Caco-2 (cell line): ENCODE data around the gene METTL26. TPM values are rescaled to one million over a fixed set of nuclear protein-coding genes. Genes with fewer than 3 reads are reported as not detected.

Experiments used
- BruUV-seq: library from RNA; stranded (reverse); fragments of 400-500 nt; replicated peaks from 2 replicates; lab custom pipeline; 2021; lab: Mats Ljungman, UMichigan
- CTCF ChIA-PET: fragments of 300-600 bp; sonication (Branson Sonifier 250); formaldehyde crosslinking; loops from one replicate; lab custom pipeline; 2022; ENCODE audit warnings: antibody characterized with exemption; lab: Charles Lee
- POLR2A ChIA-PET: fragments of 300-600 bp; sonication (Branson Sonifier 250); formaldehyde crosslinking; loops from one replicate; lab custom pipeline; 2022; ENCODE audit warnings: antibody characterized with exemption; lab: Charles Lee
- DNase-seq, 2 experiments: peaks; one replicate each; pipeline versions ENCODE4 v3.0.0 to v3.0.0-alpha.2; 2020 to 2022
- H3K27me3 ChIP-seq: replicated peaks from 2 replicates; pipeline ENCODE4 v1.6.0; 2011; ENCODE audit warnings: low read length; ENCODE audit not compliant: control insufficient read depth, insufficient read depth
- H3K36me3 ChIP-seq: 2 replicates; pipeline ENCODE4 v1.5.1; 2011; ENCODE audit warnings: low read length; ENCODE audit not compliant: control insufficient read depth, insufficient read depth
- H3K4me1 ChIP-seq: fragments of 250-450 bp; sonication (Bioruptor Pico); 2 replicates; pipeline ENCODE4 v1.5.1; 2020; ENCODE audit warnings: mild to moderate bottlenecking
- H3K4me3 ChIP-seq: 2 replicates; pipeline ENCODE4 v1.5.1; 2011; ENCODE audit warnings: low read depth, mild to moderate bottlenecking, control low read depth, low read length
- H3K9me3 ChIP-seq: fragments of 250-450 bp; sonication (Bioruptor Pico); 2 replicates; pipeline ENCODE4 v1.5.1; 2020; ENCODE audit warnings: mild to moderate bottlenecking, moderate library complexity
- H3K27ac Mint-ChIP-seq: one replicate; pipeline ENCODE4 v1.8.0; 2022; ENCODE audit warnings: mixed read lengths; ENCODE audit not compliant: unreplicated experiment
- H3K27me3 Mint-ChIP-seq: one replicate; pipeline ENCODE4 v1.8.0; 2022; ENCODE audit warnings: mixed read lengths; ENCODE audit not compliant: insufficient read depth, unreplicated experiment
- H3K36me3 Mint-ChIP-seq: one replicate; pipeline ENCODE4 v1.8.0; 2022; ENCODE audit warnings: mild to moderate bottlenecking, mixed read lengths; ENCODE audit not compliant: insufficient read depth, unreplicated experiment
- H3K4me1 Mint-ChIP-seq: one replicate; pipeline ENCODE4 v1.8.0; 2022; ENCODE audit warnings: low read depth, mixed read lengths; ENCODE audit not compliant: unreplicated experiment
- H3K4me3 Mint-ChIP-seq: one replicate; pipeline ENCODE4 v1.8.0; 2022; ENCODE audit warnings: mild to moderate bottlenecking, moderate library complexity, mixed read lengths; ENCODE audit not compliant: unreplicated experiment
- H3K9me3 Mint-ChIP-seq: one replicate; pipeline ENCODE4 v1.8.0; 2022; ENCODE audit warnings: mixed read lengths; ENCODE audit not compliant: unreplicated experiment
- intact Hi-C: fragments of 100-400 bp; cut with micrococcal nuclease; formaldehyde crosslinking; loops from one replicate; pipeline ENCODE4 v1.10.0; 2022; ENCODE audit not compliant: unreplicated experiment
- total RNA-seq: library from RNA; stranded (reverse); gene quantifications from 2 replicates; pipeline ENCODE4 v1.2.3, GENCODE V29; 2022
- TF ChIP-seq, protein P1 (sequence below), 2 experiments: fragments of 200-600 bp in 1 of 2; IDR thresholded peaks; 1 replicate in 1 of 2; 2 replicates in 1 of 2; pipeline versions ENCODE4 v1.5.1 to v1.8.0; 2011 to 2022; ENCODE audit warnings: antibody characterized with exemption in 1 of 2, control low read depth in 1 of 2, inconsistent platforms in 1 of 2, low read depth in 1 of 2, low read length in 1 of 2, mild to moderate bottlenecking in 1 of 2, moderate library complexity in 1 of 2; ENCODE audit not compliant: insufficient read depth in 1 of 2, severe bottlenecking in 1 of 2, unreplicated experiment in 1 of 2

METTL26 gene
- total RNA-seq, 1 experiment from 2014 or later: 67.4 TPM

DNA sequence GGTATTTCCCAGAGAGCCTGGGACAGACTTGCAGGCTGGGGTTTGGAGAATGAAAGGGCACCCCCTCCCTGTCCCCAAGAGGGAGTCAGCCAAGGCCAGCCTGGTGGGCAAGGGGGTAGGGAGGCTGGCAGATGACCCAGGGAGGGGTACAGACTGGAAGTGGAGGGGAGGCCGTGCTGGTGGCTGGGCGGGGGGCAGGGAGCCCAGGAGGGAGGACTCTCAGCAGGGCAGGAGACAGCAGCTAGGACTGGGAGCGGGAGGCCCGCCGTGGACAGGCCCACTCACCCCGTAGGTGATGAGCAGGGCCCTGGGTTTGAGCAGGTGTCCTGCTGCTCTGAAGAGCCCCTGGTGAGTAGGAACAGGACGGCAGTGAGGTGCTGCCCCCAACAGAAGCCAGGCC lies 1.1 kb downstream of the METTL26 start:
- H3K4me3 Mint-ChIP-seq: peak overlapping the region; percentile 93
- H3K4me1 ChIP-seq: peaks cover 10% of the 10 kb centered on the region
- TF ChIP-seq, protein P1, sequence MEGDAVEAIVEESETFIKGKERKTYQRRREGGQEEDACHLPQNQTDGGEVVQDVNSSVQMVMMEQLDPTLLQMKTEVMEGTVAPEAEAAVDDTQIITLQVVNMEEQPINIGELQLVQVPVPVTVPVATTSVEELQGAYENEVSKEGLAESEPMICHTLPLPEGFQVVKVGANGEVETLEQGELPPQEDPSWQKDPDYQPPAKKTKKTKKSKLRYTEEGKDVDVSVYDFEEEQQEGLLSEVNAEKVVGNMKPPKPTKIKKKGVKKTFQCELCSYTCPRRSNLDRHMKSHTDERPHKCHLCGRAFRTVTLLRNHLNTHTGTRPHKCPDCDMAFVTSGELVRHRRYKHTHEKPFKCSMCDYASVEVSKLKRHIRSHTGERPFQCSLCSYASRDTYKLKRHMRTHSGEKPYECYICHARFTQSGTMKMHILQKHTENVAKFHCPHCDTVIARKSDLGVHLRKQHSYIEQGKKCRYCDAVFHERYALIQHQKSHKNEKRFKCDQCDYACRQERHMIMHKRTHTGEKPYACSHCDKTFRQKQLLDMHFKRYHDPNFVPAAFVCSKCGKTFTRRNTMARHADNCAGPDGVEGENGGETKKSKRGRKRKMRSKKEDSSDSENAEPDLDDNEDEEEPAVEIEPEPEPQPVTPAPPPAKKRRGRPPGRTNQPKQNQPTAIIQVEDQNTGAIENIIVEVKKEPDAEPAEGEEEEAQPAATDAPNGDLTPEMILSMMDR (IDR thresholded peaks at IDR 0.05; ENCODE audit: insufficient read depth in 1 of 2, low read depth in 1 of 2, low read length in 1 of 2, severe bottlenecking in 1 of 2, unreplicated experiment in 1 of 2): no peak
- no peak for DNase-seq
- H3K27me3 Mint-ChIP-seq: no peaks in the 10 kb centered on the region
- intact Hi-C loops: no loop called here
- no peaks in the 10 kb centered on the region for H3K4me1 Mint-ChIP-seq
- H3K36me3 Mint-ChIP-seq: peaks cover 21% of the 10 kb centered on the region
- H3K27me3 ChIP-seq: no peaks in the 10 kb centered on the region
- no peak overlapping the region for H3K27ac Mint-ChIP-seq
- H3K36me3 ChIP-seq: no peaks in the 10 kb centered on the region
- BruUV-seq: no TSS peak
- H3K9me3 Mint-ChIP-seq: no peaks in the 10 kb centered on the region
- no peaks in the 10 kb centered on the region for H3K9me3 ChIP-seq
- POLR2A ChIA-PET: no interaction called here
- CTCF ChIA-PET: no interaction called here
- peak overlapping the region; percentile 73 for H3K4me3 ChIP-seq

DNA sequence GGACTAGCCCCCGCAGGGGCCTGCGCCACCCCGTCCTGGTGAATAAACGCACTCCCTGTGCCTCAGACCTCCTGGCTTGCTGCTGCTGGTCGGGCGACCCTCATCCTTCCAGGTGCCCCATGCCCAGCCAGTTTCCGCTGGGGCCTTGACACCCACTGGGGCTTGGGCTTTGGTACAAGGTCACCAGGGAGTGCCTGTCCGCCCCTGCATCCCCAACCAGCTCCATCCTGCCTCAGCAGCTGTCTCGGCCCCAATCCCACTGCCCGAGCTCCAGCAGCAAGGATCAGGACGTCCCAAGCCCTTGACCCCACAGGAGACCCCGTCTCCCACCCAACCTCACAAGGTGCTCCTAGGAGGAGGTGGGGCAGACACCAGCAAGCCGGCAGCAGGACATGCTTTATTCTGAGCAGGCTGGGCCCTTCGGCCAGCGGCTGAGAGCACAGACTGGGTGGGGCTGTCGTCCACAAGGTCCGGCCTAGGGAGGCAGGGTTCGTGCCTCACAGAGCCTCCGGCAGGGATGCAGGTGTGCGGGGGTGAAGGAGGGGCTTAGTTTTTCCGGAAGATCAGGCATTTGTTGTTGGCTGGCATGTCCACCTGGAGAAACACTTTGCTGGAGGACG lies 1.9 kb downstream of the METTL26 start:
- Mint-ChIP-seq H3K27me3 (no peaks in the 10 kb centered on the region), H3K4me1 (no peaks in the 10 kb centered on the region), H3K27ac (no peak overlapping the region), H3K4me3 (peak overlapping the region; percentile 93), H3K36me3 (peaks cover 29% of the 10 kb centered on the region), H3K9me3 (no peaks in the 10 kb centered on the region)
- Histone ChIP-seq H3K4me3 (no peak overlapping the region), H3K27me3 (no peaks in the 10 kb centered on the region), H3K4me1 (peaks cover 10% of the 10 kb centered on the region), H3K36me3 (no peaks in the 10 kb centered on the region), H3K9me3 (no peaks in the 10 kb centered on the region)
- POLR2A ChIA-PET: no interaction called here
- no peak for DNase-seq
- intact Hi-C loops: no loop called here
- BruUV-seq: no TSS peak
- CTCF ChIA-PET: no interaction called here
- TF ChIP-seq, protein P1 (IDR thresholded peaks at IDR 0.05; ENCODE audit: insufficient read depth in 1 of 2, low read depth in 1 of 2, low read length in 1 of 2, severe bottlenecking in 1 of 2, unreplicated experiment in 1 of 2): no peak

DNA sequence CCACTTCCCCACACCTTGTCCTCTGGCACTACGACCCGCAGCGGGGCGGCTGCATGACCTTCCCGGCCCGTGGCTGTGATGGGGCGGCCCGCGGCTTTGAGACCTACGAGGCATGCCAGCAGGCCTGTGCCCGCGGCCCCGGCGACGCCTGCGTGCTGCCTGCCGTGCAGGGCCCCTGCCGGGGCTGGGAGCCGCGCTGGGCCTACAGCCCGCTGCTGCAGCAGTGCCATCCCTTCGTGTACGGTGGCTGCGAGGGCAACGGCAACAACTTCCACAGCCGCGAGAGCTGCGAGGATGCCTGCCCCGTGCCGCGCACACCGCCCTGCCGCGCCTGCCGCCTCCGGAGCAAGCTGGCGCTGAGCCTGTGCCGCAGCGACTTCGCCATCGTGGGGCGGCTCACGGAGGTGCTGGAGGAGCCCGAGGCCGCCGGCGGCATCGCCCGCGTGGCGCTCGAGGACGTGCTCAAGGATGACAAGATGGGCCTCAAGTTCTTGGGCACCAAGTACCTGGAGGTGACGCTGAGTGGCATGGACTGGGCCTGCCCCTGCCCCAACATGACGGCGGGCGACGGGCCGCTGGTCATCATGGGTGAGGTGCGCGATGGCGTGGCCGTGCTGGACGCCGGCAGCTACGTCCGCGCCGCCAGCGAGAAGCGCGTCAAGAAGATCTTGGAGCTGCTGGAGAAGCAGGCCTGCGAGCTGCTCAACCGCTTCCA lies 2.6 kb downstream of the METTL26 start:
- intact Hi-C loops: no loop called here
- peaks cover 10% of the 10 kb centered on the region for H3K4me1 ChIP-seq
- ChIA-PET POLR2A (interaction anchor here (0.5 kb wide), 1 partner anchor 76 kb away, joined by 3 read pairs; no protein-coding TSS in a partner anchor), CTCF (no interaction called here)
- DNase-seq: no peak
- H3K4me3 ChIP-seq: no peak overlapping the region
- TF ChIP-seq, protein P1 (IDR thresholded peaks at IDR 0.05; ENCODE audit: insufficient read depth in 1 of 2, low read depth in 1 of 2, low read length in 1 of 2, severe bottlenecking in 1 of 2, unreplicated experiment in 1 of 2): no peak
- Mint-ChIP-seq H3K4me1 (no peaks in the 10 kb centered on the region), H3K36me3 (peaks cover 32% of the 10 kb centered on the region), H3K27ac (no peak overlapping the region), H3K27me3 (no peaks in the 10 kb centered on the region), H3K4me3 (no peak overlapping the region), H3K9me3 (no peaks in the 10 kb centered on the region)
- no TSS peak for BruUV-seq
- H3K36me3 ChIP-seq: no peaks in the 10 kb centered on the region
- H3K27me3 ChIP-seq: no peaks in the 10 kb centered on the region
- no peaks in the 10 kb centered on the region for H3K9me3 ChIP-seq
